WERI-Rb-1 (cell line): Measurements from ENCODE around the gene UGT1A6.
"Not testable (repeated sequence)": the region's sequence is repeated elsewhere in the genome, so short reads cannot be mapped to it uniquely, and the experiment has no call there.

Source experiments
- DNase-seq: peaks from one replicate; pipeline ENCODE4 v3.0.0-alpha.2; 2020
- H3K27ac ChIP-seq: fragments of 250-450 bp; sonication (Bioruptor Pico); 2 replicates; pipeline ENCODE4 v1.5.1; 2020; ENCODE audit warnings: mild to moderate bottlenecking, moderate library complexity
- H3K27me3 ChIP-seq: fragments of 250-450 bp; sonication (Bioruptor Pico); 2 replicates; pipeline ENCODE4 v1.5.1; 2021; ENCODE audit warnings: mild to moderate bottlenecking, low read depth, moderate library complexity; ENCODE audit not compliant: insufficient read depth, severe bottlenecking
- H3K36me3 ChIP-seq: fragments of 250-450 bp; sonication (Bioruptor Pico); 2 replicates; pipeline ENCODE4 v1.5.1; 2020; ENCODE audit warnings: mild to moderate bottlenecking, moderate library complexity
- H3K4me3 ChIP-seq: 2 replicates; pipeline ENCODE4 v1.5.1; 2011; ENCODE audit warnings: low read depth, mild to moderate bottlenecking, control low read depth, low read length
- H3K9me3 ChIP-seq: fragments of 250-450 bp; sonication (Bioruptor Pico); 2 replicates; pipeline ENCODE4 v1.5.1; 2021; ENCODE audit warnings: mild to moderate bottlenecking, moderate library complexity; ENCODE audit not compliant: severe bottlenecking
- TF ChIP-seq, protein P1 (sequence below): IDR thresholded peaks from 2 replicates; pipeline ENCODE4 v1.5.1; 2011; ENCODE audit warnings: low read depth, mild to moderate bottlenecking, control low read depth, inconsistent platforms, low read length

The UGT1A6 gene

DNA sequence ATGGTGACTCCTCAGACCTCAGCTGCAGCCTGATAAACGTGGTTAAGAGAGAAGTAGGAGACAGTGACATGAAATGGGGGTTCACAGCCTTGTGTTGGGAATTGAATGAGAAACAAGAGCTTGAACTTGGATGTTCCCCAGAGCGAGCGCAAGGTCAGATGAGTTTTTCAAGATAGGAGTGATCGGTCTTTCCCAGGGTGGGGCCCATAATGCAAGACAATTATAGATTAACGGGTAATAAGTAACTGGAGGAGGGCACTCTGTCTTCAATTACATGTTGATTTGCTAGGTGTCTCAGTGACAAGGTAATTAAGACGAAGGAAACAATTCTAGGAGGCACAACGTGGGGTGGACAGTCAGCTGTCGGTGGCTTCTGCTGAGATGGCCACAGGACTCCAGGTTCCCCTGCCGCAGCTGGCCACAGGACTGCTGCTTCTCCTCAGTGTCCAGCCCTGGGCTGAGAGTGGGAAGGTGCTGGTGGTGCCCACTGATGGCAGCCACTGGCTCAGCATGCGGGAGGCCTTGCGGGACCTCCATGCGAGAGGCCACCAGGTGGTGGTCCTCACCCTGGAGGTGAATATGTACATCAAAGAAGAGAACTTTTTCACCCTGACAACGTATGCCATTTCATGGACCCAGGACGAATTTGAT, 20.0 kb downstream of the UGT1A6 start, which contains the start of gene UGT1A5:
UGT1A5 (plus strand) TSS at position 297 of the 651 bp plus-strand sequence; CDS start at position 382, 85 bp downstream.
- no peaks in the 10 kb centered on the region for H3K9me3 ChIP-seq
- no peak within 1 kb of the TSS for H3K4me3 ChIP-seq
- H3K27ac ChIP-seq: no peak within 1 kb of the TSS
- DNase-seq: no peak
- TF ChIP-seq, protein P1, sequence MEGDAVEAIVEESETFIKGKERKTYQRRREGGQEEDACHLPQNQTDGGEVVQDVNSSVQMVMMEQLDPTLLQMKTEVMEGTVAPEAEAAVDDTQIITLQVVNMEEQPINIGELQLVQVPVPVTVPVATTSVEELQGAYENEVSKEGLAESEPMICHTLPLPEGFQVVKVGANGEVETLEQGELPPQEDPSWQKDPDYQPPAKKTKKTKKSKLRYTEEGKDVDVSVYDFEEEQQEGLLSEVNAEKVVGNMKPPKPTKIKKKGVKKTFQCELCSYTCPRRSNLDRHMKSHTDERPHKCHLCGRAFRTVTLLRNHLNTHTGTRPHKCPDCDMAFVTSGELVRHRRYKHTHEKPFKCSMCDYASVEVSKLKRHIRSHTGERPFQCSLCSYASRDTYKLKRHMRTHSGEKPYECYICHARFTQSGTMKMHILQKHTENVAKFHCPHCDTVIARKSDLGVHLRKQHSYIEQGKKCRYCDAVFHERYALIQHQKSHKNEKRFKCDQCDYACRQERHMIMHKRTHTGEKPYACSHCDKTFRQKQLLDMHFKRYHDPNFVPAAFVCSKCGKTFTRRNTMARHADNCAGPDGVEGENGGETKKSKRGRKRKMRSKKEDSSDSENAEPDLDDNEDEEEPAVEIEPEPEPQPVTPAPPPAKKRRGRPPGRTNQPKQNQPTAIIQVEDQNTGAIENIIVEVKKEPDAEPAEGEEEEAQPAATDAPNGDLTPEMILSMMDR: no peak
- H3K27me3 ChIP-seq: no peaks in the 10 kb centered on the region
- no peaks in the 10 kb centered on the region for H3K36me3 ChIP-seq

DNA sequence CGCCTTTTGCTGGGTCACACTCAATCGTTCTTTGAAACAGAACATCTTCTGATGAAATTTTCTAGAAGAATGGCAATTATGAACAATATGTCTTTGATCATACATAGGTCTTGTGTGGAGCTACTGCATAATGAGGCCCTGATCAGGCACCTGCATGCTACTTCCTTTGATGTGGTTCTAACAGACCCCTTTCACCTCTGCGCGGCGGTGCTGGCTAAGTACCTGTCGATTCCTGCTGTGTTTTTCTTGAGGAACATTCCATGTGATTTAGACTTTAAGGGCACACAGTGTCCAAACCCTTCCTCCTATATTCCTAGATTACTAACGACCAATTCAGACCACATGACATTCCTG, 20.5 kb downstream of the UGT1A6 start:
- no peak overlapping the region for H3K4me3 ChIP-seq
- TF ChIP-seq, protein P1: no peak

DNA sequence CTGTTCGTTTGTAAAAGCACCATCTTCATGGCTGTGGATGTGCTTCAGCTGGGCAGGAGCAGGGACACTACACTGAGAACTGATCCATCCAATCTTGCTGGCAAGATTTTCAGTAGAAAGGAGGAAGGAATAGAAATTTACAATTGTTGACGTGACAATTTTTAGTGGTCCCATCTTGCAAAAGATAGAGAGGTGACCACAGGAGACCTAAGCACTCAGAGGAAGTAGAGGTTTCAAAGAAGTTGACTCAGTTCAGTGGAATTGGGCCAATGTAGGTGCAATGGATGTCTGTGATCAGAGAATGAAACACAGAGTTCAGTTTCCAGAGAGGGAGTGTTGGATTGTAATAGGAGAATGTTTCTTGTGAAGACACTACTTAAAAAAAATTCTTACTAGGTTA, 21.4 kb downstream of the UGT1A6 start:
- no peaks in the 10 kb centered on the region for H3K36me3 ChIP-seq
- DNase-seq: no peak
- no peak overlapping the region for H3K27ac ChIP-seq
- TF ChIP-seq, protein P1: no peak
- no peaks in the 10 kb centered on the region for H3K27me3 ChIP-seq
- no peak overlapping the region for H3K4me3 ChIP-seq
- no peaks in the 10 kb centered on the region for H3K9me3 ChIP-seq

More for the DNA sequence above, 20.5 kb downstream of the UGT1A6 start:
- no peaks in the 10 kb centered on the region for H3K36me3 ChIP-seq
- no peaks in the 10 kb centered on the region for H3K9me3 ChIP-seq
- H3K27ac ChIP-seq: no peak overlapping the region
- H3K27me3 ChIP-seq: no peaks in the 10 kb centered on the region
- DNase-seq: no peak

DNA sequence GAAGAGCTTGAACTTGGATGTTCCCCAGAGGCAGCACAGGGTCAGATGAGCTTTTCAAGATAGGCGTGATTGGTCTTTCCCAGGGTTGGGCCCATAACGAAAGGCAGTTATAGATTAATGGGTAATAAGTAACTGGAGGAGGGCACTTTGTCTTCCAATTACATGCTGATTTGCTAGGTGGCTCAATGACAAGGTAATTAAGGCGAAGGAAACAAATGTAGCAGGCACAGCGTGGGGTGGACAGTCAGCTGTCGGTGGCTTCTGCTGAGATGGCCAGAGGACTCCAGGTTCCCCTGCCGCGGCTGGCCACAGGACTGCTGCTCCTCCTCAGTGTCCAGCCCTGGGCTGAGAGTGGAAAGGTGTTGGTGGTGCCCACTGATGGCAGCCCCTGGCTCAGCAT, 25.9 kb downstream of the UGT1A6 start, which contains the start of gene UGT1A4:
UGT1A4 (plus strand) TSS at position 185 of the 400 bp plus-strand sequence; CDS start at position 270, 85 bp downstream.
- H3K36me3 ChIP-seq: no peaks in the 10 kb centered on the region
- TF ChIP-seq, protein P1: no peak
- no peak within 1 kb of the TSS for H3K27ac ChIP-seq
- H3K4me3 ChIP-seq: no peak within 1 kb of the TSS
- DNase-seq: no peak
- no peaks in the 10 kb centered on the region for H3K27me3 ChIP-seq
- no peaks in the 10 kb centered on the region for H3K9me3 ChIP-seq

DNA sequence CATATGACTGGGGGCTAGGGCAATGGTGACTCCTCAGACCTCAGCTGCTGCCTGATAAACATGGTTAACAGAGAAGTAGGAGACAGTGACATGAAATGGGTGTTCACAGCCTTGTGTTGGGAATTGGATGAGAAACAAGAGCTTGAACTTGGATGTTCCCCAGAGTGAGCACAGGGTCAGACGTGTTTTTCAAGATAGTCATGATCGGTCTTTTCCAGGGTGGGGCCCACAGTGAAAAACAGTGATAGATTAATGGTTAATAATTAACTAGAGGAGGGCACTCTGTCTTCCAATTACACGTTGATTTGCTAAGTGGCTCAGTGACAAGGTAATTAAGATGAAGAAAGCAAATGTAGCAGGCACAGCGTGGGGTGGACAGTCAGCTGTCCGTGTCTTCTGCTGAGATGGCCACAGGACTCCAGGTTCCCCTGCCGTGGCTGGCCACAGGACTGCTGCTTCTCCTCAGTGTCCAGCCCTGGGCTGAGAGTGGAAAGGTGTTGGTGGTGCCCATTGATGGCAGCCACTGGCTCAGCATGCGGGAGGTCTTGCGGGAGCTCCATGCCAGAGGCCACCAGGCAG, 36.1 kb downstream of the UGT1A6 start, which contains the start of gene UGT1A3:
UGT1A3 (plus strand) TSS at position 320 of the 579 bp plus-strand sequence; CDS start at position 405, 85 bp downstream.
- Histone ChIP-seq H3K4me3 (no peak within 1 kb of the TSS), H3K36me3 (no peaks in the 10 kb centered on the region), H3K27me3 (no peaks in the 10 kb centered on the region), H3K27ac (no peak within 1 kb of the TSS), H3K9me3 (peaks cover 3% of the 10 kb centered on the region)
- TF ChIP-seq, protein P1: no peak
- DNase-seq: no peak

DNA sequence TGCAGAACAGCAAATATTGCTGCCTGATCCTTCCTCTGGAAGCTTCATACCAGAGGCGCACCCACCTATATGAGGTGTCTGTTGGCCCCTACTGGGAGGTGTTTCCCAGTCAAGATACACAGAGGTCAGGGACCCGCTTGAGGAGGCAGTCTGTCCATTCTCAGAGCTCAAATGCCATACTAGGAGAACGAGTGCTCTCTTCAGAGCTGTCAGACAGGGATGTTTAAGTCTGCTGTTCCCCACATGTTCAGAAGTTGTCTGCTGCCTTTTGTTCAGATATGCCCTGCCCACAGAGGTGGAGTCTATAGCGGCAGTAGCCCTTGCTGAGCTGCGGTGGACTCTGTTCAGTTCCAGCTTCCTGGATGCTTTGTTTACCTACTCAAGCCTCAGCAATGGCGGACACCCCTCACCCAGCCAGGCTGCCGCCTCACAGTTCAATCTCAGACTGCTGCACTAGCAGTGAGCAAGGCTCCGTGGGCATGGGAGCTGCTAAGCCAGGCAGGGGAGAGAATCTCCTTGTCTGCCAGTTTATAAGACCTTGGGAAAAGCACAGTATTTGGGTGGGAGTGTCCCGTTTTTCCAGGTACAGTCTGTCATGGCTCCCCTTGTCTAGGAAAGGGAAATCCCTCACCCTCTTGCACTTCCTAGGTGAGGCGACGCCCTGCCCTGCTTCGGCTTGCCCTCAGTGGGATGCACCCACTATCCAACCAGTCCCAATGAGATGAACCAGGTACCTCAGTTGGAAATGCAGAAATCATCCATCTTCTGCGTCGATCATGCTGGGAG, 44.4 kb downstream of the UGT1A6 start:
- not testable (repeated sequence) for H3K36me3 ChIP-seq, DNase-seq, H3K27ac ChIP-seq, H3K9me3 ChIP-seq, H3K4me3 ChIP-seq, H3K27me3 ChIP-seq
